Measurements from ENCODE around the gene PCDHGC4.

The PCDHGC4 gene

GRCh38 chr5:141523991-141524390, 39.2 kb downstream of the PCDHGC4 start:
- H3K4me3 Mint-ChIP-seq = no peak overlapping the region
- H3K27ac Mint-ChIP-seq = no peak overlapping the region
- H3K9me3 Mint-ChIP-seq = no peaks in the 10 kb centered on the region
- H3K4me1 Mint-ChIP-seq = peaks cover 21 to 26% of the 10 kb centered on the region in 2 donors
- peaks cover 35 to 79% of the 10 kb centered on the region in 2 donors for H3K36me3 Mint-ChIP-seq
- ATAC-seq (replicated peaks) (no peak), DNase-seq (no peak)
- no peaks in the 10 kb centered on the region for H3K27me3 Mint-ChIP-seq

GRCh38 chr5:141524604-141525597, 40.1 kb downstream of the PCDHGC4 start:
- no peak overlapping the region for H3K4me3 Mint-ChIP-seq
- ATAC-seq (replicated peaks) = peak; percentile 70 to 74
- no peaks in the 10 kb centered on the region for H3K9me3 Mint-ChIP-seq
- peak overlapping the region; percentile 6 for H3K27ac Mint-ChIP-seq
- H3K27me3 Mint-ChIP-seq = no peaks in the 10 kb centered on the region
- peaks cover 21 to 29% of the 10 kb centered on the region in 2 donors for H3K4me1 Mint-ChIP-seq
- DNase-seq = peak; percentile 51
- H3K36me3 Mint-ChIP-seq = peaks cover 30 to 73% of the 10 kb centered on the region in 2 donors

- DNase-seq = no peak
- peaks cover 21 to 29% of the 10 kb centered on the region in 2 donors for H3K4me1 Mint-ChIP-seq
- peak overlapping the region; percentile 20 for H3K27ac Mint-ChIP-seq
Observed at GRCh38 chr5:141525653-141526052, 40.8 kb downstream of the PCDHGC4 start.

DNA sequence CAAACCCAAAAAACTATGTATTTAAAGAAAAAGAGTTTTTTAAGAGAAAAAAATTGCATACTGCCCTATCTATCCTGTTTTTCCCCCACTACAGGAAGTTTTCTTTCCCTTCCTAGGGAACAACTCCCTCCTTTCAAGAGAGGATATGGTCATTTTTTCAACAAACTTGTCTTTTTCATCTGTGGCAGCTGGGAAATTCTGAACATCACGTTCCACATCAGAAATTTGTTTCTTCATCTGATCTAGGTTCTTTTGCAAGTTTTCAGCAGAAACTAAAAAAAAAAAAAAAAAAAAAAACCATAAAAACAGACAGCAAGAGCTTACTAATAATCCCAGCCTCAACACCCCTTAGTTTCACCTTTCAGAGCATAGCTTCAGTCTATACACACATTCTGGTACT, 42.6 kb downstream of the PCDHGC4 start:
- ATAC-seq (replicated peaks) (no peak), DNase-seq (no peak)
- Mint-ChIP-seq H3K4me3 (no peak overlapping the region), H3K36me3 (peaks cover 23 to 49% of the 10 kb centered on the region in 2 donors), H3K4me1 (peaks cover 17 to 26% of the 10 kb centered on the region in 2 donors), H3K9me3 (no peaks in the 10 kb centered on the region), H3K27ac (no peak overlapping the region), H3K27me3 (no peaks in the 10 kb centered on the region)

More at GRCh38 chr5:141525653-141526052, 40.8 kb downstream of the PCDHGC4 start:
- Mint-ChIP-seq H3K9me3 (no peaks in the 10 kb centered on the region), H3K27me3 (no peaks in the 10 kb centered on the region), H3K4me3 (no peak overlapping the region), H3K36me3 (peaks cover 29 to 65% of the 10 kb centered on the region in 2 donors)
- no peak for ATAC-seq (replicated peaks)

DNA sequence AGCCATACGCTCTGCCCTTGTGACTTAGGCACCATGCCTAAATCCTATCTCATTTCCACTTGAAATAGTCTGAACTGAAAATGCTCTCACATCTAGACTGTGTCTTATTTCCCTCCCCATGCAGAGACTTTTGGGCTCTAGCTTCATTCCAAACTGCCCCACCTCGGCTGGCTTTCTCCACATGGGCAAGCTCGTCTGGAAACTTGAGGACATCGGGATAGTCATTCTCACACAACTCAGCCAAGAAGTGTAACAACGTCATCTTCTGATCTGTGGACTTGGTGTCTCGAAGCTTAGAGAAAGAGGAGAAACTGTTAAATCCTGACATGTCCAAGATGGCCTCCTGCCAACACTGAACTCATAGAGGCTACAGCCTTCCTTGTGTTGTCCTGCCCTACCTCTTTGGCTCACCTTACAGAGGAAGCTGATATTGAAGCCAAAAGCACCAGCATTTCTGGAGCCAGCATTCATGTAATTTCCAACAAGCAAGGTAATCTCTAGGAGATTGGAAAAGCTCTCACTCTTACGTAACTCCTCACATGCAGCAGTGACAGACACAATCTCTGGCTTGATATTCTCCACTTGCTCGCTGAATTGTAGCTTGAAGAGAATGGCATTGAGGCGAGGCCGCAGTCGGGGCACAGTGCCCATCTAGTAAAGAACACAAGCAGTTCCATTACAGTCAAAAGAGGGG, 43.6 kb downstream of the PCDHGC4 start:
- Mint-ChIP-seq H3K36me3 (peaks cover 21 to 48% of the 10 kb centered on the region in 2 donors), H3K27me3 (no peaks in the 10 kb centered on the region), H3K4me1 (peaks cover 14 to 23% of the 10 kb centered on the region in 2 donors), H3K9me3 (no peaks in the 10 kb centered on the region), H3K27ac (peak overlapping the region; percentile 60), H3K4me3 (no peak overlapping the region)
- DNase-seq (no peak), ATAC-seq (replicated peaks) (no peak)

- Mint-ChIP-seq H3K36me3 (peaks cover 21 to 46% of the 10 kb centered on the region in 2 donors), H3K4me1 (peaks cover 14 to 23% of the 10 kb centered on the region in 2 donors), H3K27ac (peak overlapping the region; percentile 60), H3K4me3 (no peak overlapping the region), H3K9me3 (no peaks in the 10 kb centered on the region), H3K27me3 (no peaks in the 10 kb centered on the region)
- ATAC-seq (replicated peaks) (peak; percentile 75), DNase-seq (no peak)
Observed at GRCh38 chr5:141529002-141529401, 44.2 kb downstream of the PCDHGC4 start.

DNA sequence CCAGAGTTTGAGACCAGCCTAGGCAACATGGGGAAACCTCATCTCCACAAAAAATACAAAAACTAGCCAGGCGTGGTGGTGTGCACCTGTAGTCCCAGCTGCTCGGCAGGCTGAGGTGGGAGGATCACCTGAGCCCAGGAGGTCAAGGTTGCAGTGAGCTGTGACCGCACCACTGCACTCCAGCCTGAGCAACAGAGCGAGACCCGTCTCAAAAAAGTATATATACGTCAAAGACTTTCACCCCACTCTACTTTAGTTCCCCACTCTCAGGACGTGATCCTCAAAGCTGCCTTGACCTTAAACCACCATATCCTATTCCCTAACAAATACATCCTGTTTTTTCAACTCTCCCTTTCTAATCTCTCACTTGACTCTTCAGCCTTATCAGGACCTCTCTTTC, 45.0 kb downstream of the PCDHGC4 start:
- Mint-ChIP-seq H3K36me3 (peaks cover 21 to 45% of the 10 kb centered on the region in 2 donors), H3K27ac (peak overlapping the region; percentile 60), H3K4me1 (peaks cover 6 to 19% of the 10 kb centered on the region in 2 donors), H3K27me3 (no peaks in the 10 kb centered on the region), H3K9me3 (no peaks in the 10 kb centered on the region), H3K4me3 (no peak overlapping the region)
- DNase-seq = no peak
- peak in 1 of 2 donors; percentile 19 for ATAC-seq (replicated peaks)

GRCh38 chr5:141532726-141533125, 47.9 kb downstream of the PCDHGC4 start:
- peaks cover 0 to 11% of the 10 kb centered on the region in 2 donors for H3K4me1 Mint-ChIP-seq
- no peak overlapping the region for H3K27ac Mint-ChIP-seq
- ATAC-seq (replicated peaks) = no peak
- peaks cover 25 to 40% of the 10 kb centered on the region in 2 donors for H3K36me3 Mint-ChIP-seq
- H3K9me3 Mint-ChIP-seq = no peaks in the 10 kb centered on the region
- H3K27me3 Mint-ChIP-seq = no peaks in the 10 kb centered on the region
- no peak overlapping the region for H3K4me3 Mint-ChIP-seq
- DNase-seq = no peak

- Mint-ChIP-seq H3K27ac (no peak overlapping the region), H3K9me3 (no peaks in the 10 kb centered on the region), H3K27me3 (no peaks in the 10 kb centered on the region), H3K4me3 (no peak overlapping the region), H3K36me3 (peaks cover 26 to 33% of the 10 kb centered on the region in 2 donors), H3K4me1 (peaks cover 0 to 7% of the 10 kb centered on the region in 2 donors)
- ATAC-seq (replicated peaks) (no peak), DNase-seq (no peak)
Observed at GRCh38 chr5:141533897-141534296, 49.1 kb downstream of the PCDHGC4 start.

GRCh38 chr5:141534492-141535213, 49.8 kb downstream of the PCDHGC4 start:
- peaks cover 29 to 38% of the 10 kb centered on the region in 2 donors for H3K36me3 Mint-ChIP-seq

More at GRCh38 chr5:141534492-141535213, 49.8 kb downstream of the PCDHGC4 start:
- H3K4me1 Mint-ChIP-seq = peaks cover 0 to 2% of the 10 kb centered on the region in 2 donors
- DNase-seq (no peak), ATAC-seq (replicated peaks) (no peak)
- H3K9me3 Mint-ChIP-seq = no peaks in the 10 kb centered on the region
- peak overlapping the region; percentile 78 for H3K27ac Mint-ChIP-seq
- H3K4me3 Mint-ChIP-seq = peak overlapping the region in 1 of 2 donors; percentile 27
- H3K27me3 Mint-ChIP-seq = no peaks in the 10 kb centered on the region
